ENCODE measurements around the gene CGNL1.

The CGNL1 gene

GRCh38 chr15:57549935-57550334 is 173.6 kb downstream of the CGNL1 start:
- no peak for DNase-seq (ENCODE audit: low spot score)

- no peak for DNase-seq (ENCODE audit: low spot score)
These were observed 174.3 kb downstream of the CGNL1 start for GRCh38 chr15:57550640-57551039.

GRCh38 chr15:57551715-57552677 is 175.7 kb downstream of the CGNL1 start:
- no peak for DNase-seq (ENCODE audit: low spot score)

GRCh38 chr15:57552678-57553334 is 176.5 kb downstream of the CGNL1 start:
- DNase-seq (ENCODE audit: low spot score) = no peak

- DNase-seq (ENCODE audit: low spot score) = no peak
These were observed 177.2 kb downstream of the CGNL1 start for GRCh38 chr15:57553526-57553925.

- no peak for DNase-seq (ENCODE audit: low spot score)
These were observed 177.9 kb downstream of the CGNL1 start for GRCh38 chr15:57554063-57554811.

GRCh38 chr15:57554812-57555179 is 178.5 kb downstream of the CGNL1 start:
- DNase-seq (ENCODE audit: low spot score) = no peak

- DNase-seq (ENCODE audit: low spot score) = no peak
These were observed 179.0 kb downstream of the CGNL1 start for GRCh38 chr15:57555270-57555669.

GRCh38 chr15:57556040-57556439 is 179.7 kb downstream of the CGNL1 start:
- DNase-seq (ENCODE audit: low spot score) = no peak

- no peak for DNase-seq (ENCODE audit: low spot score)
These were observed 181.0 kb downstream of the CGNL1 start for GRCh38 chr15:57557267-57557666.

- no peak for DNase-seq (ENCODE audit: low spot score)
These were observed 181.5 kb downstream of the CGNL1 start for GRCh38 chr15:57557810-57558209.

GRCh38 chr15:57559875-57560274 is 183.6 kb downstream of the CGNL1 start:
- peak; percentile 66 for DNase-seq (ENCODE audit: low spot score)

GRCh38 chr15:57561041-57561711 is 184.9 kb downstream of the CGNL1 start:
- peak; percentile 73 for DNase-seq (ENCODE audit: low spot score)

- DNase-seq (ENCODE audit: low spot score) = peak; percentile 60
These were observed 186.0 kb downstream of the CGNL1 start for GRCh38 chr15:57562196-57562769.

- peak; percentile 38 for DNase-seq (ENCODE audit: low spot score)
These were observed 187.1 kb downstream of the CGNL1 start for GRCh38 chr15:57563416-57563815.

GRCh38 chr15:57565311-57565710 is 189.0 kb downstream of the CGNL1 start:
- DNase-seq (ENCODE audit: low spot score) = peak; percentile 63

- DNase-seq (ENCODE audit: low spot score) = peak; percentile 17
These were observed 190.5 kb downstream of the CGNL1 start for GRCh38 chr15:57566834-57567233.

GRCh38 chr15:57567891-57568290 is 191.6 kb downstream of the CGNL1 start:
- DNase-seq (ENCODE audit: low spot score) = no peak

- no peak for DNase-seq (ENCODE audit: low spot score)
These were observed 192.0 kb downstream of the CGNL1 start for GRCh38 chr15:57568299-57568698.

- DNase-seq (ENCODE audit: low spot score) = peak; percentile 45
These were observed 194.0 kb downstream of the CGNL1 start for GRCh38 chr15:57570340-57570739.

GRCh38 chr15:57570994-57571393 is 194.7 kb downstream of the CGNL1 start:
- no peak for DNase-seq (ENCODE audit: low spot score)

GRCh38 chr15:57571725-57572124 is 195.4 kb downstream of the CGNL1 start:
- peak; percentile 4 for DNase-seq (ENCODE audit: low spot score)

Data from left forelimb (tissue), 1 donor.